Measurements from ENCODE around the gene HM13.
A peak's percentile ranks its signal among the peaks of the same experiment; 100 is the strongest.
"Not testable (repeated sequence)": the region's sequence is repeated elsewhere in the genome, so short reads cannot be mapped to it uniquely, and the experiment has no call there.

Gene HM13

GRCh38 chr20:31542201-31542842 is 28.1 kb downstream of the HM13 start:
- no peak overlapping the region; the same call in 1 of the 2 replicates for H3K9ac ChIP-seq
- no peak for TF ChIP-seq Cebpa-rat (IDR thresholded peaks at IDR 0.05)

GRCh38 chr20:31542963-31543362 is 28.7 kb downstream of the HM13 start:
- no peak overlapping the region for H3K4me2 ChIP-seq
- H3K4me3 ChIP-seq, result no peak overlapping the region
- H3K9me3 ChIP-seq, result no peaks in the 10 kb centered on the region
- no peak overlapping the region for H3K9ac ChIP-seq
- peaks cover 16% of the 10 kb centered on the region for H3K4me1 ChIP-seq
- H3K27me3 ChIP-seq, result no peaks in the 10 kb centered on the region
- H3K36me3 ChIP-seq, result peaks cover 98% of the 10 kb centered on the region
- H4K20me1 ChIP-seq, result peaks cover 45% of the 10 kb centered on the region
- TF ChIP-seq Cebpa-rat (IDR thresholded peaks at IDR 0.05), result no peak
- H3K27ac ChIP-seq, result no peak overlapping the region

More at GRCh38 chr20:31542201-31542842, 28.1 kb downstream of the HM13 start:
- peaks cover 51% of the 10 kb centered on the region for H4K20me1 ChIP-seq
- H3K27ac ChIP-seq, result peak overlapping the region; percentile 31; the same call in 1 of the 2 replicates
- H3K4me3 ChIP-seq, result no peak overlapping the region
- no peaks in the 10 kb centered on the region for H3K9me3 ChIP-seq
- H3K27me3 ChIP-seq, result no peaks in the 10 kb centered on the region
- H3K4me1 ChIP-seq, result peaks cover 22% of the 10 kb centered on the region
- H3K36me3 ChIP-seq, result peaks cover 99% of the 10 kb centered on the region
- peak overlapping the region; percentile 35; the same call in 1 of the 2 replicates for H3K4me2 ChIP-seq

GRCh38 chr20:31543966-31544598 is 29.8 kb downstream of the HM13 start:
- Histone ChIP-seq H3K4me2 (no peak overlapping the region), H3K36me3 (peaks cover 97% of the 10 kb centered on the region), H4K20me1 (peaks cover 34% of the 10 kb centered on the region), H3K9ac (no peak overlapping the region), H3K4me1 (peaks cover 21% of the 10 kb centered on the region), H3K27ac (no peak overlapping the region), H3K9me3 (no peaks in the 10 kb centered on the region), H3K4me3 (no peak overlapping the region), H3K27me3 (no peaks in the 10 kb centered on the region)
- no peak for TF ChIP-seq Cebpa-rat (IDR thresholded peaks at IDR 0.05)

GRCh38 chr20:31544600-31544999 is 30.4 kb downstream of the HM13 start:
- Histone ChIP-seq H3K4me1 (peaks cover 21% of the 10 kb centered on the region), H3K4me2 (no peak overlapping the region), H3K9ac (no peak overlapping the region), H3K27ac (no peak overlapping the region), H3K9me3 (no peaks in the 10 kb centered on the region), H4K20me1 (peaks cover 33% of the 10 kb centered on the region), H3K27me3 (no peaks in the 10 kb centered on the region), H3K36me3 (peaks cover 97% of the 10 kb centered on the region), H3K4me3 (no peak overlapping the region)
- no peak for TF ChIP-seq Cebpa-rat (IDR thresholded peaks at IDR 0.05)

- H3K9ac ChIP-seq, H3K27me3 ChIP-seq, H3K4me2 ChIP-seq, H3K4me3 ChIP-seq, H3K9me3 ChIP-seq, H3K27ac ChIP-seq: not testable (repeated sequence)
- peaks cover 21% of the 10 kb centered on the region for H3K4me1 ChIP-seq
- peaks cover 97% of the 10 kb centered on the region for H3K36me3 ChIP-seq
- H4K20me1 ChIP-seq, result peaks cover 23% of the 10 kb centered on the region
These were observed 31.4 kb downstream of the HM13 start for GRCh38 chr20:31545621-31546040.

GRCh38 chr20:31547017-31547675 is 32.9 kb downstream of the HM13 start:
- Histone ChIP-seq H3K4me3 (peak overlapping the region; percentile 70), H3K9me3 (no peaks in the 10 kb centered on the region), H3K27ac (peak overlapping the region; percentile 89), H3K4me2 (peak overlapping the region; percentile 73), H4K20me1 (peaks cover 8% of the 10 kb centered on the region), H3K27me3 (no peaks in the 10 kb centered on the region), H3K36me3 (peaks cover 98% of the 10 kb centered on the region), H3K4me1 (peaks cover 11% of the 10 kb centered on the region), H3K9ac (peak overlapping the region; percentile 85)
- no peak for TF ChIP-seq Cebpa-rat (IDR thresholded peaks at IDR 0.05)

- Histone ChIP-seq H3K9me3 (no peaks in the 10 kb centered on the region), H3K4me3 (peak overlapping the region; percentile 70), H3K4me2 (peak overlapping the region; percentile 65), H3K4me1 (peaks cover 7% of the 10 kb centered on the region), H3K9ac (peak overlapping the region; percentile 85), H3K27ac (peak overlapping the region; percentile 89), H4K20me1 (peaks cover 5% of the 10 kb centered on the region; the same call in 1 of the 2 replicates), H3K27me3 (no peaks in the 10 kb centered on the region), H3K36me3 (peaks cover 98% of the 10 kb centered on the region)
- TF ChIP-seq Cebpa-rat (IDR thresholded peaks at IDR 0.05), result no peak
These were observed 33.6 kb downstream of the HM13 start for GRCh38 chr20:31547720-31548298.

- no peaks in the 10 kb centered on the region for H3K9me3 ChIP-seq
- peaks cover 98% of the 10 kb centered on the region for H3K36me3 ChIP-seq
- no peak for TF ChIP-seq Cebpa-rat (IDR thresholded peaks at IDR 0.05)
- H3K4me3 ChIP-seq, result no peak overlapping the region
- H3K27ac ChIP-seq, result peak overlapping the region; percentile 89; the same call in 1 of the 2 replicates
- H3K4me2 ChIP-seq, result peak overlapping the region; percentile 65
- peaks cover 3% of the 10 kb centered on the region; the same call in 1 of the 2 replicates for H4K20me1 ChIP-seq
- H3K4me1 ChIP-seq, result peaks cover 7% of the 10 kb centered on the region
- no peaks in the 10 kb centered on the region for H3K27me3 ChIP-seq
- peak overlapping the region; percentile 85 for H3K9ac ChIP-seq
These were observed 34.7 kb downstream of the HM13 start for GRCh38 chr20:31548820-31549512.

GRCh38 chr20:31549513-31549880 is 35.3 kb downstream of the HM13 start:
- Histone ChIP-seq H4K20me1 (no peaks in the 10 kb centered on the region), H3K4me3 (no peak overlapping the region), H3K36me3 (peaks cover 97% of the 10 kb centered on the region), H3K9me3 (no peaks in the 10 kb centered on the region), H3K9ac (no peak overlapping the region), H3K27me3 (no peaks in the 10 kb centered on the region), H3K4me1 (peaks cover 7% of the 10 kb centered on the region), H3K27ac (0 out of 2 replicates have a peak overlapping the region, but pooled peaks have one; percentile 18), H3K4me2 (no peak overlapping the region)
- no peak for TF ChIP-seq Cebpa-rat (IDR thresholded peaks at IDR 0.05)

Measured in BLaER1 (cell line).